ENCODE data around the gene PALD1.

PALD1 gene

GRCh38 chr10:70528314-70528713 lies 49.7 kb downstream of the PALD1 start:
- Histone ChIP-seq H3K27ac (ENCODE audit: low read depth, low read length) (no peak overlapping the region), H3K27me3 (ENCODE audit: control insufficient read depth, insufficient read depth, low read length) (no peaks in the 10 kb centered on the region), H3K36me3 (ENCODE audit: control insufficient read depth, insufficient read depth, low read length) (no peaks in the 10 kb centered on the region), H3K4me1 (ENCODE audit: control insufficient read depth, insufficient read depth, low read length) (peaks cover 4% of the 10 kb centered on the region), H3K4me3 (ENCODE audit: low read length) (no peak overlapping the region), H3K9ac (ENCODE audit: low read length) (no peak overlapping the region)

- no peaks in the 10 kb centered on the region for H3K36me3 ChIP-seq (ENCODE audit: control insufficient read depth, insufficient read depth, low read length)
- no peak overlapping the region for H3K27ac ChIP-seq (ENCODE audit: low read depth, low read length)
- H3K4me3 ChIP-seq (ENCODE audit: low read length), result no peak overlapping the region
- no peaks in the 10 kb centered on the region for H3K4me1 ChIP-seq (ENCODE audit: control insufficient read depth, insufficient read depth, low read length)
- no peak overlapping the region for H3K9ac ChIP-seq (ENCODE audit: low read length)
- H3K27me3 ChIP-seq (ENCODE audit: control insufficient read depth, insufficient read depth, low read length), result no peaks in the 10 kb centered on the region
Observed at GRCh38 chr10:70528741-70529362, 50.3 kb downstream of the PALD1 start.

- Histone ChIP-seq H3K4me1 (ENCODE audit: control insufficient read depth, insufficient read depth, low read length) (no peaks in the 10 kb centered on the region), H3K36me3 (ENCODE audit: control insufficient read depth, insufficient read depth, low read length) (peaks cover 3% of the 10 kb centered on the region), H3K9ac (ENCODE audit: low read length) (no peak overlapping the region), H3K27me3 (ENCODE audit: control insufficient read depth, insufficient read depth, low read length) (no peaks in the 10 kb centered on the region), H3K4me3 (ENCODE audit: low read length) (no peak overlapping the region), H3K27ac (ENCODE audit: low read depth, low read length) (no peak overlapping the region)
Observed at GRCh38 chr10:70529848-70530247, 51.3 kb downstream of the PALD1 start.

GRCh38 chr10:70530315-70530714 lies 51.7 kb downstream of the PALD1 start:
- no peaks in the 10 kb centered on the region for H3K27me3 ChIP-seq (ENCODE audit: control insufficient read depth, insufficient read depth, low read length)
- H3K9ac ChIP-seq (ENCODE audit: low read length), result no peak overlapping the region
- H3K4me1 ChIP-seq (ENCODE audit: control insufficient read depth, insufficient read depth, low read length), result no peaks in the 10 kb centered on the region
- no peak overlapping the region for H3K27ac ChIP-seq (ENCODE audit: low read depth, low read length)
- H3K4me3 ChIP-seq (ENCODE audit: low read length), result no peak overlapping the region
- H3K36me3 ChIP-seq (ENCODE audit: control insufficient read depth, insufficient read depth, low read length), result peaks cover 3% of the 10 kb centered on the region

GRCh38 chr10:70532554-70533188 lies 54.1 kb downstream of the PALD1 start:
- Histone ChIP-seq H3K27ac (ENCODE audit: low read depth, low read length) (no peak overlapping the region), H3K4me1 (ENCODE audit: control insufficient read depth, insufficient read depth, low read length) (no peaks in the 10 kb centered on the region), H3K9ac (ENCODE audit: low read length) (no peak overlapping the region), H3K4me3 (ENCODE audit: low read length) (no peak overlapping the region), H3K27me3 (ENCODE audit: control insufficient read depth, insufficient read depth, low read length) (no peaks in the 10 kb centered on the region), H3K36me3 (ENCODE audit: control insufficient read depth, insufficient read depth, low read length) (peaks cover 3% of the 10 kb centered on the region)

- no peaks in the 10 kb centered on the region for H3K27me3 ChIP-seq (ENCODE audit: control insufficient read depth, insufficient read depth, low read length)
- no peaks in the 10 kb centered on the region for H3K4me1 ChIP-seq (ENCODE audit: control insufficient read depth, insufficient read depth, low read length)
- no peak overlapping the region for H3K27ac ChIP-seq (ENCODE audit: low read depth, low read length)
- H3K36me3 ChIP-seq (ENCODE audit: control insufficient read depth, insufficient read depth, low read length), result peaks cover 3% of the 10 kb centered on the region
- no peak overlapping the region for H3K9ac ChIP-seq (ENCODE audit: low read length)
- H3K4me3 ChIP-seq (ENCODE audit: low read length), result no peak overlapping the region
Observed at GRCh38 chr10:70533189-70533558, 54.6 kb downstream of the PALD1 start.

GRCh38 chr10:70534281-70534680 lies 55.7 kb downstream of the PALD1 start:
- no peak overlapping the region for H3K4me3 ChIP-seq (ENCODE audit: low read length)
- H3K27me3 ChIP-seq (ENCODE audit: control insufficient read depth, insufficient read depth, low read length), result no peaks in the 10 kb centered on the region
- H3K36me3 ChIP-seq (ENCODE audit: control insufficient read depth, insufficient read depth, low read length), result peaks cover 3% of the 10 kb centered on the region
- no peak overlapping the region for H3K9ac ChIP-seq (ENCODE audit: low read length)
- no peak overlapping the region for H3K27ac ChIP-seq (ENCODE audit: low read depth, low read length)
- no peaks in the 10 kb centered on the region for H3K4me1 ChIP-seq (ENCODE audit: control insufficient read depth, insufficient read depth, low read length)

GRCh38 chr10:70535001-70535400 lies 56.4 kb downstream of the PALD1 start:
- Histone ChIP-seq H3K36me3 (ENCODE audit: control insufficient read depth, insufficient read depth, low read length) (peaks cover 3% of the 10 kb centered on the region), H3K9ac (ENCODE audit: low read length) (no peak overlapping the region), H3K4me3 (ENCODE audit: low read length) (no peak overlapping the region), H3K4me1 (ENCODE audit: control insufficient read depth, insufficient read depth, low read length) (peaks cover under 1% of the 10 kb centered on the region), H3K27me3 (ENCODE audit: control insufficient read depth, insufficient read depth, low read length) (no peaks in the 10 kb centered on the region), H3K27ac (ENCODE audit: low read depth, low read length) (no peak overlapping the region)

GRCh38 chr10:70535451-70535850 lies 56.9 kb downstream of the PALD1 start:
- H3K27ac ChIP-seq (ENCODE audit: low read depth, low read length), result no peak overlapping the region

GRCh38 chr10:70536196-70536861 lies 57.8 kb downstream of the PALD1 start:
- Histone ChIP-seq H3K4me3 (ENCODE audit: low read length) (no peak overlapping the region), H3K27ac (ENCODE audit: low read depth, low read length) (no peak overlapping the region)

More at GRCh38 chr10:70535451-70535850, 56.9 kb downstream of the PALD1 start:
- Histone ChIP-seq H3K27me3 (ENCODE audit: control insufficient read depth, insufficient read depth, low read length) (no peaks in the 10 kb centered on the region), H3K9ac (ENCODE audit: low read length) (no peak overlapping the region), H3K36me3 (ENCODE audit: control insufficient read depth, insufficient read depth, low read length) (peaks cover 6% of the 10 kb centered on the region), H3K4me3 (ENCODE audit: low read length) (no peak overlapping the region), H3K4me1 (ENCODE audit: control insufficient read depth, insufficient read depth, low read length) (peaks cover 5% of the 10 kb centered on the region)

GRCh38 chr10:70537398-70538194 lies 59.0 kb downstream of the PALD1 start:
- Histone ChIP-seq H3K4me1 (ENCODE audit: control insufficient read depth, insufficient read depth, low read length) (peaks cover 5% of the 10 kb centered on the region), H3K9ac (ENCODE audit: low read length) (no peak overlapping the region), H3K36me3 (ENCODE audit: control insufficient read depth, insufficient read depth, low read length) (peaks cover 11% of the 10 kb centered on the region), H3K27me3 (ENCODE audit: control insufficient read depth, insufficient read depth, low read length) (no peaks in the 10 kb centered on the region), H3K4me3 (ENCODE audit: low read length) (no peak overlapping the region), H3K27ac (ENCODE audit: low read depth, low read length) (no peak overlapping the region)

More at GRCh38 chr10:70536196-70536861, 57.8 kb downstream of the PALD1 start:
- no peaks in the 10 kb centered on the region for H3K27me3 ChIP-seq (ENCODE audit: control insufficient read depth, insufficient read depth, low read length)
- H3K36me3 ChIP-seq (ENCODE audit: control insufficient read depth, insufficient read depth, low read length), result peaks cover 7% of the 10 kb centered on the region
- no peak overlapping the region for H3K9ac ChIP-seq (ENCODE audit: low read length)
- peaks cover 5% of the 10 kb centered on the region for H3K4me1 ChIP-seq (ENCODE audit: control insufficient read depth, insufficient read depth, low read length)

GRCh38 chr10:70538195-70538520 lies 59.6 kb downstream of the PALD1 start:
- H3K36me3 ChIP-seq (ENCODE audit: control insufficient read depth, insufficient read depth, low read length), result peaks cover 11% of the 10 kb centered on the region
- H3K4me1 ChIP-seq (ENCODE audit: control insufficient read depth, insufficient read depth, low read length), result peaks cover 5% of the 10 kb centered on the region
- no peak overlapping the region for H3K9ac ChIP-seq (ENCODE audit: low read length)
- no peak overlapping the region for H3K4me3 ChIP-seq (ENCODE audit: low read length)
- H3K27ac ChIP-seq (ENCODE audit: low read depth, low read length), result no peak overlapping the region
- H3K27me3 ChIP-seq (ENCODE audit: control insufficient read depth, insufficient read depth, low read length), result no peaks in the 10 kb centered on the region

Measured in rectal smooth muscle tissue (tissue), 1 donor.